Adipose tissue (tissue), 3 donors: ENCODE results near the gene DNAJB6. TPM values are rescaled to one million over a fixed set of nuclear protein-coding genes. Genes with fewer than 3 reads are reported as not detected.

ENCODE experiments used
- H3K27ac ChIP-seq: one replicate; pipeline ENCODE4 v1.5.1; 2013; ENCODE audit warnings: low read depth, low read length
- WGBS, 3 donors: extraction: QIAGEN DNeasy Blood & Tissue Kit; methylation state at CpG; one replicate each; pipeline ENCODE4 v1.1.7; 2013; 5-methylcytosine and 5-hydroxymethylcytosine counted together
- polyA plus RNA-seq, 3 donors: library from polyadenylated mRNA; stranded (reverse); fragments of 200-250 nt; gene quantifications; one replicate each; pipeline ENCODE4 v1.2.3, GENCODE V29; 2013
- donor health status: healthy with polysubstance abuse.
- donor health status: Bipolar disorder and iron deficiency.
- donor health status: healthy.

DNAJB6 gene
- polyA plus RNA-seq, 3 donors: 32.2 to 111 (median 88.0) TPM

DNA sequence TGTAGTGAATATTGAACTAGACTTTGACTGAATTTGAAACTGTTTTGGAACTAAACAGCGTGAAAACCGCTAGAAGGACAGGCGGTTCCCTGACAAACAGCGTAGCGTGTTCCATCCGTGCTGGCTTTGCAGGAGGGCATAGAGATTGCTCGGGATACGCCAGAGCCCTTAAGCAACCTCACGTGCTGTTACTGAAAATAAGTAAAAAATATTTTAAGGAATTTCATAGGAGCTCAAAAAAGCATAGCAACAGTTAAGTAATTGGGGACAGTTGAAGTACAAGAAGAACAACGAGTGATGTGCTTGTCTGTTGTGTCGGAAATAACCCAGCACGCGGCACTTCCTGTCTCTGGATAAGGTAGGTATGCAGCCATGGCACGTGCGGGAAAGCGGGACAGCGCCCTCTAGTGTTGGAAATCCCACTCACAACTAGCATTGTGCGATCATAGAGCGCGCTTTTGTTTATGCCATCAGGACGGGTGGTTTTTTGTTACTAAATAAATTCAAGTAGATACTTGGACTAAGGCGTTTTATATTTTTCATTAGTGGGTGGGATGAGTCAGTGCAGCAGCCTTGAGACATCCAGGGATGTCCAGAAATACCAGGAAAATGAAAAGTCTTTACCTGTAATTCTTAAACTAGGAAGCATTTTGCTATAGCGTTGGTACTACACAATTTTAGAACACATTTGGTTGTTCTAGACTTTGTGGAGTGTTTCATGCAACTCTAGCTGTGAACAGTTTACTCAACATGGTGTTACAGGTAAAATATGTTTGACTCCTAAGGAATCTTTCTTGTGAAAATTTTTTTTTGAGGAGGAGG, 50.4 kb downstream of the DNAJB6 start:
- 43 to 53% (median 48%) methylated on average over 23 of the region's 23 CpGs for WGBS, 3 donors
- H3K27ac ChIP-seq: no peak overlapping the region

- no peak overlapping the region for H3K27ac ChIP-seq
- 76 to 95% (median 79%) methylated on average over 5 of the region's 5 CpGs for WGBS, 3 donors
Observed at GRCh38 chr7:157388301-157388700, 51.5 kb downstream of the DNAJB6 start.

GRCh38 chr7:157389951-157390730, 53.3 kb downstream of the DNAJB6 start:
- H3K27ac ChIP-seq: no peak overlapping the region
- WGBS, 3 donors: 50 to 80% (median 63%) methylated on average over 19 of the region's 19 CpGs

GRCh38 chr7:157391036-157391710, 54.4 kb downstream of the DNAJB6 start:
- 70 to 91% (median 70%) methylated on average over 15 of the region's 15 CpGs for WGBS, 3 donors
- H3K27ac ChIP-seq: no peak overlapping the region

- H3K27ac ChIP-seq: no peak overlapping the region
- WGBS, 3 donors: 72 to 83% (median 82%) methylated on average over 20 of the region's 20 CpGs
Observed at GRCh38 chr7:157392256-157393037, 55.6 kb downstream of the DNAJB6 start.

GRCh38 chr7:157394246-157395191, 57.7 kb downstream of the DNAJB6 start:
- no peak overlapping the region for H3K27ac ChIP-seq
- WGBS, 3 donors: 94 to 96% (median 95%) methylated on average over 20 of the region's 20 CpGs

- no peak overlapping the region for H3K27ac ChIP-seq
- WGBS, 3 donors: 52 to 89% (median 76%) methylated on average over 2 of the region's 2 CpGs
Observed at GRCh38 chr7:157395206-157395605, 58.4 kb downstream of the DNAJB6 start.

GRCh38 chr7:157396316-157397035, 59.7 kb downstream of the DNAJB6 start:
- 90 to 96% (median 92%) methylated on average over 20 of the region's 20 CpGs for WGBS, 3 donors
- H3K27ac ChIP-seq: no peak overlapping the region

- WGBS, 3 donors: 94 to 97% (median 95%) methylated on average over 31 of the region's 31 CpGs
Observed at GRCh38 chr7:157397036-157397720, 60.4 kb downstream of the DNAJB6 start.

DNA sequence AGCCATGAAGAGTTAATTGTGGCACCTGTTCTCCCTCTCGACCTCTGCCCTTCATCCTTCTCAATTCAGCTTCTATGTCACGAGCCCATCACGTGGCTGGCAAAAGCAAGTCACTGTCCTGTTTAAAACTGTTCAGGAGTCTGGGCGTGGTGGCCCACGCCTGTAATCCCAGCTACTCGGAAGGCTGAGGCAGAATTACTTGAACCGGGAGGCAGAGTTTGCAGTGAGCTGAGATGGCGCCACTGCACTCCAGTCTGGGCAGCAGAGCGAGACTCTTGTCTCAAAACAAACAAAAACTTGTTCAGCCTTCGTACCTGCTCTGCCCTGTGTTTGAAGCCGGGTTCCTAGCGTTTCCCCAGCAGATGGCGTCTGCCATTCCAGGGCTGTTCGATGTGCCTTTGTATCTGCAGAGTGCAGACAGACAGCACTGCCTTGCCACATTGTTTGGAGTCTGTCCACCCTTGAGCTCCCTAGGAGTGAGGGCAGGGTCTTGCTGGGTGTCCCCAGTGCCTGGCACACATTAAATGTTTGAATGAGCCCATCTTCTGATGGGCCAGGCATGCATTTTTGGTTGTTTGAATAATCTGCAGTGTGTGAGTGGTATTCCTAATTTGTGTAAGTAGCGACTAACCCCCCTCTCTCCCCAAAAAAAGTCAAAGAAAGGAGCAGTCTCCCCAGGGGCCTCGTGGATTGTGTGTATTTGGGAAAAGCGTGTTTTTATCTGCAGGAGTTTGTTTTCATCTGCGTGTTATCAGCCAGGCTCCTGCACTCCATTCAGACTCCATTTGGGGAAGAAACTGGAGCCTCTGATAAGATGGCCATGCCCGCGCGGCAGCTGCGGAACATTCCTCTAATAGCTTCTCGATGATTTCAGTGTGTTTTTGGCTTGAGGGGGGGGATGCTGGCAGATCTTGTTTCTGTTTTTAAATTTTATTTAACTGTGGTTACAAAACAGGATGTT, 61.2 kb downstream of the DNAJB6 start:
- H3K27ac ChIP-seq: no peak overlapping the region
- WGBS, 3 donors: 48 to 59% (median 56%) methylated on average over 23 of the region's 23 CpGs

More at GRCh38 chr7:157397036-157397720, 60.4 kb downstream of the DNAJB6 start:
- no peak overlapping the region for H3K27ac ChIP-seq

GRCh38 chr7:157399086-157399687, 62.4 kb downstream of the DNAJB6 start:
- no peak overlapping the region for H3K27ac ChIP-seq
- 90 to 96% (median 94%) methylated on average over 18 to 19 of the region's 19 CpGs for WGBS, 3 donors

DNA sequence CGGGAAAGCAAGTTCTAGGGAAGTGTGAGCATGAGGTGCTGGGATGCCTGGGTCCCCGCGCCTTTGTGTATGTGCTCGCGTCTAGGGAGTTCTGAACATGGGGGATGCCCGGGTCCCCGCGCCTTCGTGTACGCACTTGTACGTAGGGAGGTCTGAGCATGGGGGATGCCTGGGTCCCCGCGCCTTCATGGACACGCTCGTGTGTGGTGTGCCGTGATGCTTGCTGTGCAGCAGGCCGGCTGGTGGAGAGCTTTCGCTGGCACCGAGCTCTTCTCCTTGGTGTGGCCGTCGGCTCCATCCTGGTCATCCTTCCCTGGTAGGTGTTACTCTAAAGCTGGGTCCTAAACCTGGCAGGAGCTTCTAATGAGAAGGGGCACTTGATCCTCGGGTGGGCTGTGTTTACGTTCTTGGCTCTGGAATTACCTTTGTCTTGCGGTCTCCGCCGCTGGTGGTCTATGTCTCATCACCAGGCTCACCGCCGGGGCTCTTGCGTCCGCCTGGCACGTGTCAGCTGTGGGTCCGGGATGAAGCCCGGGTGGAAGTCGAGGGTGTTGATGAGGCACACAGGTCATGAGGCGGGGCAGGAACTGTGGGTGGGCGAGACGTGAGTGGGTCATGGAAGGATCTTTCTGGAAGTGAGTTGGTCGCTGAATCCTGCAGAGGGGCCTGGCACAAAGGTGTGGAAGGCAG, 63.5 kb downstream of the DNAJB6 start:
- 89 to 93% (median 92%) methylated on average over 38 of the region's 38 CpGs for WGBS, 3 donors
- H3K27ac ChIP-seq: no peak overlapping the region

DNA sequence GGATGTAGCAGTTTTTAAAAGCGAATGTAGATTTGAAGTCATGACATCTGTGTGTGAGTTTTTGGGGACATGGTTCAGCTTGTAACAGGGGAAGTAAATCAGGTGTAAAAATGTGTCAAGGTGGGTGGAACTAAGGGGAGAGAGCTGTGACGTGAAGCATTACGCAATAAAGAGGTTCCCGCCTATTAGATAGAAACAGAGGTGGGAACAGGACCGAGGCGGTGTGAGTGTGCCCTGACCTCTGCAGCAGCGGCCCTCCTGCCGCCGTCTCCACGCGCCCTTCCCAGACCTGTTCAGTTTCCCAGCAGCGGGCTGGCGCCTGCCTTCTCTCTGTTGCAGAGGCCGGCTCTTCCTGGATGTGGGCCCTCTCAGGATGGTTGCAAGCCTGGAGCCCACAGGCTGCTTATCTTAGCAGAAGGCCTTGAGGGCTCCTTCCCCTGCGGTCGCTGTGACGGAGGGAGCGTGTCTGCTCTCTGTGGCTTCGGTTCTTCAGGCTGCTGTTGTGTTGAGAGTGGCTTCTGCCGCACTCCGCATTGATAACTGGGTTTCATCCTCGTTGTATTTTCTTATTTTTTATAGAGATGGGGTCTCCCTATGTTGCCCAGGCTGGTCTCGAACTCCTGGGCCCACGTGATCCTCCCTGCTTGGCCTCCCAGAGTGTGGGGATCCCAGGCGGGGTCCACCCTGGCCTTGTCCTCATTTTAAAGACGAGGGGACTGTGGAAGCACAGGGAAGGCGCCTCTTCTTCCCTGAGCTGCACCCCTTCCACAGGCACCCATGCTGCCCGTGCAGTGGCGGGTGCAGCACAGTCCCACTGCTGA, 65.0 kb downstream of the DNAJB6 start:
- no peak overlapping the region for H3K27ac ChIP-seq
- WGBS, 3 donors: 75 to 89% (median 75%) methylated on average over 29 of the region's 29 CpGs

GRCh38 chr7:157402388-157402703, 65.5 kb downstream of the DNAJB6 start:
- no peak overlapping the region for H3K27ac ChIP-seq
- 89 to 90% (median 90%) methylated on average over 12 of the region's 12 CpGs for WGBS, 3 donors
